HG03095 (cell line): Measurements from ENCODE around the gene COG5.
"Not testable (repeated sequence)": the region's sequence is repeated elsewhere in the genome, so short reads cannot be mapped to it uniquely, and the experiment has no call there.

Source experiments
- ATAC-seq: cut with Tn5 transposase; IDR thresholded peaks from one replicate; pipeline ENCODE4 v1.9.1; 2021; ENCODE audit warnings: moderate library complexity; ENCODE audit not compliant: unreplicated experiment

COG5 gene

GRCh38 chr7:107286751-107287621 lies 276.7 kb downstream of the COG5 start:
- ATAC-seq = no peak

GRCh38 chr7:107284911-107285479 lies 278.7 kb downstream of the COG5 start:
- ATAC-seq = no peak

GRCh38 chr7:107277331-107277730 lies 286.4 kb downstream of the COG5 start:
- no peak for ATAC-seq

GRCh38 chr7:107276220-107276827 lies 287.4 kb downstream of the COG5 start:
- no peak for ATAC-seq

GRCh38 chr7:107274506-107274905 lies 289.2 kb downstream of the COG5 start:
- no peak for ATAC-seq

- no peak for ATAC-seq
Measured at GRCh38 chr7:107269790-107270189, 293.9 kb downstream of the COG5 start.

- ATAC-seq = no peak
Measured at GRCh38 chr7:107268594-107268993, 295.1 kb downstream of the COG5 start.

- no peak for ATAC-seq
Measured at GRCh38 chr7:107267138-107267537, 296.6 kb downstream of the COG5 start.

GRCh38 chr7:107264723-107265122 lies 299.0 kb downstream of the COG5 start:
- ATAC-seq = no peak

- ATAC-seq = no peak
Measured at GRCh38 chr7:107262857-107263256, 300.9 kb downstream of the COG5 start.

- no peak for ATAC-seq
Measured at GRCh38 chr7:107258737-107259136, 305.0 kb downstream of the COG5 start.

GRCh38 chr7:107255602-107256001 lies 308.1 kb downstream of the COG5 start:
- no peak for ATAC-seq

GRCh38 chr7:107254398-107254985 lies 309.2 kb downstream of the COG5 start:
- no peak for ATAC-seq

GRCh38 chr7:107253599-107253998 lies 310.1 kb downstream of the COG5 start:
- no peak for ATAC-seq

- no peak for ATAC-seq
Measured at GRCh38 chr7:107251963-107252362, 311.8 kb downstream of the COG5 start.

- ATAC-seq = no peak
Measured at GRCh38 chr7:107248551-107249316, 315.0 kb downstream of the COG5 start.

GRCh38 chr7:107246836-107247235 lies 316.9 kb downstream of the COG5 start:
- ATAC-seq = not testable (repeated sequence)

GRCh38 chr7:107244613-107245012 lies 319.1 kb downstream of the COG5 start:
- ATAC-seq = no peak

GRCh38 chr7:107242267-107242666 lies 321.5 kb downstream of the COG5 start:
- ATAC-seq = no peak

- ATAC-seq = no peak
Measured at GRCh38 chr7:107237451-107237850, 326.3 kb downstream of the COG5 start.

- ATAC-seq = no peak
Measured at GRCh38 chr7:107236862-107237261, 326.9 kb downstream of the COG5 start.
